ENCODE data around the gene CDH20.

CDH20 gene

GRCh38 chr18:61333271-61333745, at the start of gene CDH20:
TSS of gene CDH20 (plus strand) at chr18:61333430.
- DNase-seq (ENCODE audit: low spot score): no peak

- DNase-seq (ENCODE audit: low spot score): no peak
Observed at GRCh38 chr18:61284039-61284438, 49.2 kb upstream of the CDH20 start.

DNA sequence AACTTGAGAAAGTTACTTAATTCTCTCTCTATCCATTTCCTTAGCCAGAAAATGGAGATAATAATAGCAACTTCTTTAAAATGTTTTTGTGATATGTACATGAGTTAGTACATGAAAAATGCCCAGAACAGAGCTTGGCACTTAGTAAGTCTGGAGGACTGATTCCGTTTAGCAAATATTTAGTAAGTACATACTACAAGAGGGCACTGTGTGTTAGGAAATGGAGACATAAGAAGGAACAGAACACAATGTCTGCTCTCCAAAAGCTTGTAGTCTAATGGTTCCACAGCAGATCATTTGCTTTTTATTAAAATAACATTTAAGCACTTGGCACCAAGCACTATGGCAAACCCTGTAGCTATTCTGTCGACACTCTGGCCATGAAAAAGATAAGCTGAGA, 47.5 kb upstream of the CDH20 start:
- no peak for DNase-seq (ENCODE audit: low spot score)

DNA sequence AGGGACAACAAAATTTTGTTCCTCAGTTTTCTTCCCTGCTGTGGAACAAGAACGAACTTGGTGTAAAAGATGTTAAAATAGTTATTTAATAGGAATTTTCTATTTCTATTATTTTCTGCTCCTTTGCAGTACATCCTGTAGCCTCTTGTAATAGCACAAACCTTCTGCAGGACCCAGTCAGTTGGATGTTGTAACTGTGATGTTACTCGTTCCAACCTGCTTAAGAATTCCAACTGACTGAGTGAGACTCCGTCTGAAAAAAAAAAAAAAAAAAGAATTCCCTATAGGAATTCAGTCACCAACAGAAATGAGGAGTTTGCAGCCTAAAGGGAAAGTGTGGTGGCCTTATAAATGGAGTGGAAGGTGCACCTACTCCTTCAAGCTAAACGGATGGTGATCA, 46.4 kb upstream of the CDH20 start:
- no peak for DNase-seq (ENCODE audit: low spot score)

DNA sequence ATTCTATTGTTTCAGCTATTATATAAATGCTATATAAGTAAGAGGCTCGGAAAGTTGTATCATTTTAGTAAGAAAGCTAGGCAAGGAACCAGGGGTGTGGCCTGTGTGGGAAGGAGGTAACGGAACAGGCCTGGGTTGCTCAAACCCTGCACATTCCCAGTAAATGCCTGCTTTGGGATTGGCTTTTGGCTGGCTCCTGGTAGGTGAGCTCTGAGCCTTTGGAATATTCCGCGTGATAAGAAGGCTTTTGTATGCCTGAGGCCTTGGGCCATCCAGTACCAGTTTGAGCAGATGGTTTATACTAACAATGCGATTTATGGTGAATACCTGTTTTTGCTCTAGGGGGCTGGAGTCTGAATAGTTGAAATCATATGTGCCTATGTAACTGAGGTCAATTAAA, 42.6 kb upstream of the CDH20 start:
- no peak for DNase-seq (ENCODE audit: low spot score)

DNA sequence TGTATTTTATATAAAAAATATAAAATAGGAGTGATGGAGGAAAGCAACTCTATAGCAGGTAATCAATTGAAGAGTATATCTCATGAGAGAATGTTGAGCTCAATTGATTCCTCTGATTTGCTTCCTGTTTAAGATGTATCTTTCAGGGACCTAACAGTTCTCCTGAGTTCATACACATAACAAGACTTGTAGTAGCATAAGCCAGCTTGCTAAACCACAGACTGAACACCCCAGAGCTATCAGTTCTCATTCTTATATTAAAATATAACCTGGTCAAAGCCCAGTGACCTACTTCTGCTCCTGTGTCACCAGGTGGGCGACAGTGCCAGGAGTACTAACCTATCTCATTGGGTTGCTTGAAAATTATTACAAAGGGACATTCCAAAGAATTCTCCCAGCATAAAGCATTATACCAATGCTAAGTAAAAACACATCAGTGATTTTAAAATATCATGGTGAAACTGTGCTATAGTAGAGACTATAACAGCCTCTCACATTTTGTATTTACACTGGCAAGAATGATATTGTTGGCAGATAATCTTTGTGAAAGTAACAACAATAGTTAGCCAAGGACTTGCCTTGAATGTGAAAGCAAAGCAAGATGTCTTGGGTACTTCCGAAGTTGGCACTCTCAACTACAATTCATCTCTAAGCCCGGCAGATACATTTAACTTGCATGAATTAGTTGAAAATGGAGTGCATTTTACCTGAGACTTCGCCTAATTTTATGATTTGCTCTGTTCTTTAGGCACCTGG, 40.8 kb upstream of the CDH20 start:
- DNase-seq (ENCODE audit: low spot score): no peak

DNA sequence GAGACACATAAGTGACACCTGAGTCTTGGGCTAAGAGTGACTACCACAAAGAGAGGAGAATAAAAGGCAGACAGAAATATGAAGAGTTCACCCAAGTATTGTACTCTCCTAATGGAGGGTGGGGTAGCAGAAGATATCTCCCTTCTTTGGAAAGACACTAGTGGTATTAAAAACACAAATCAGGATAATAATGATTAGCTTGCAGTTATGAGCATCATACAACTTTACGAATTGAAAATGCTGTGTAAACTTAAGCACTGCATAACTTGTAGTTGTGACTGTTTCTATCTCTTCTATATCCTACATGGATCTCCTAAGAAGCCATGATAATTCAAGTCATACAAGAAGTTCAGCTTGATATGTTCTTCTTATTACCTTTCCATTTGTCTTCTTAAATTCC, 38.1 kb upstream of the CDH20 start:
- no peak for DNase-seq (ENCODE audit: low spot score)

DNA sequence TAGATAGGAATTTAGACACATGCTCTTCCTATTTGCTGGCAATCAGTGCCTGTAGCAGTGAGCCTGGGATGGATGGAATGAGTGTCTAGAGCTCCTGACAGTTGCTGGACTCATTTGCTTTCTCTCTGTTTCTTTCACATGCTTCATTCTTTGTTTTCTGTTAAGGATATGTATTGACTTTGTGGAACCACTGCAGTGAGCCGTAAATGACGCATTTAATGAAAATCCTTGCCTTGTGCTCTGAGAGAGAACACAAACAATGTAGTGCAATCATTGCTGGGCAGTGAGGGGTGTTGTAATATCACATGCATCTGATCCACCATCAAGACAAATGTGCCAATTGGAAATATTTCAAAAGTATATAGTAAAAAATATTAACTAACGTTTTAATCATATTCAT, 25.2 kb upstream of the CDH20 start:
- no peak for DNase-seq (ENCODE audit: low spot score)

DNA sequence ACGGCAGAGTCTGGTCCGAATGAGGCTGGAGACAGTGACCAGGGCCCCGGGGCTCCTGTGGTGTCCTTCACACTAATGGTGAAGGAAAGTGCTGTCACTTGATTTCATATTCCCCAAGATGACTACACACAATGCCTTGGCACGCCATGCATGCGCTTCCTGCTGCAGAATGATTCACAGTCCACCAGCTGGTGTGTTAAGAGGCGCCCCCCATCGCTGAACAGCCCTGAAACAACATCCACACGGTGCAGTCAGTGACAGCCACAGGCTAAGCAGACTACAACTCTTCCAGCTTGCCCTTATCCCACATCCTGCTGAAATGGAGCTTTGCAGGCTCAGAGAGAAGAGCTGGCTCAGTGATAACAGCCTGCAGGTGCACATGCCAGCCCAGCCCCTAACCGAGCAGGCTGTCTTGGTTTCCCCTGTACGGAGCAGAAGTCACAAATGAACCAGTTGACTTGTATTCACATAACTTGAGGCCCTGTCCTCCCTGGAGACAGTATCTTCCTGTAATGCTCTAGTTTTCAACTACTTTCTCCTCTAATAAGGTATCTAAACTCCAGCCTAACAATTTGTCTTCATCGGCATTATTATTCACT, 24.3 kb upstream of the CDH20 start:
- no peak for DNase-seq (ENCODE audit: low spot score)

- DNase-seq (ENCODE audit: low spot score): peak; percentile 73
Observed at GRCh38 chr18:61322265-61322873, 10.9 kb upstream of the CDH20 start.

DNA sequence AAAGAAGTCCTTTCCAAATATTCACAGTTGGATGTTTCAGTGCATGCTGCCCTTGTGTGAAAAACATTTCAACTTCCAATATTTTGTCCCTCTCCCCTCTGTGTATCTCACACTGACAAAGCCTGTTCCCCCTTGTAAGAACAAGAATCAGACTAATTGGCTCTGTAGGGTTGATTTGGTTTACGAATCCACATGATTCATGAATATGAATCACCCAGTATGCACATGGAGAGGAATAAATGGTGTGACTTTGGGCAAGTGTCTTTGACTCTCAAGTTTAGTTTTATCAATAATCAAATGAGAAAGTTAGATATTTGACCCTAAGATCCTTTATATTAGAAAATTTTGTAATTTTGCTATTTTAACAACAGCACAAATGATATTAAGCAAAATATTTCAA, 9.3 kb upstream of the CDH20 start:
- no peak for DNase-seq (ENCODE audit: low spot score)

GRCh38 chr18:61326407-61326806, 6.8 kb upstream of the CDH20 start:
- DNase-seq (ENCODE audit: low spot score): no peak

GRCh38 chr18:61329398-61329797, 3.8 kb upstream of the CDH20 start:
- DNase-seq (ENCODE audit: low spot score): no peak

- DNase-seq (ENCODE audit: low spot score): no peak
Observed at GRCh38 chr18:61331051-61331450, 2.2 kb upstream of the CDH20 start.

- no peak for DNase-seq (ENCODE audit: low spot score)
Observed at GRCh38 chr18:61333746-61334490, 688 bp downstream of the CDH20 start.

DNA sequence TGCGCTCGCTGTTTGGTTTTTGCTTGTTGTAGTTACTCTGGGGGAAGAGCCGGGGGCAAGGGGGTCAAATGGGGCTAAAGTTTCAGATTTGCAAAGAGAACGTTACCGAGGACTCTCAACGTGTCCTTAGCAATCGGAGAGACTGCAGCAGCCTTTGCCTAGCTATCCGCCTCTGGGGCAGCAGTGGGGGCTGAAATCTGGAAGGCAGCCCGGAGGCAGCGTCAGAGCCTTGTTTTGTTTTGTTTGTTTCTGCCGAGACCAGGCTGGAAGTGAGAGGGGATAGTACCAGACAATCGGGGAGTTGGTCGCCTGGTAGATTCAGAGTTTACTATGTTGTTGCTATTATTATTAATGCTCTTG, 1.2 kb downstream of the CDH20 start:
- DNase-seq (ENCODE audit: low spot score): no peak

- DNase-seq (ENCODE audit: low spot score): no peak
Observed at GRCh38 chr18:61334951-61335683, 1.9 kb downstream of the CDH20 start.

DNA sequence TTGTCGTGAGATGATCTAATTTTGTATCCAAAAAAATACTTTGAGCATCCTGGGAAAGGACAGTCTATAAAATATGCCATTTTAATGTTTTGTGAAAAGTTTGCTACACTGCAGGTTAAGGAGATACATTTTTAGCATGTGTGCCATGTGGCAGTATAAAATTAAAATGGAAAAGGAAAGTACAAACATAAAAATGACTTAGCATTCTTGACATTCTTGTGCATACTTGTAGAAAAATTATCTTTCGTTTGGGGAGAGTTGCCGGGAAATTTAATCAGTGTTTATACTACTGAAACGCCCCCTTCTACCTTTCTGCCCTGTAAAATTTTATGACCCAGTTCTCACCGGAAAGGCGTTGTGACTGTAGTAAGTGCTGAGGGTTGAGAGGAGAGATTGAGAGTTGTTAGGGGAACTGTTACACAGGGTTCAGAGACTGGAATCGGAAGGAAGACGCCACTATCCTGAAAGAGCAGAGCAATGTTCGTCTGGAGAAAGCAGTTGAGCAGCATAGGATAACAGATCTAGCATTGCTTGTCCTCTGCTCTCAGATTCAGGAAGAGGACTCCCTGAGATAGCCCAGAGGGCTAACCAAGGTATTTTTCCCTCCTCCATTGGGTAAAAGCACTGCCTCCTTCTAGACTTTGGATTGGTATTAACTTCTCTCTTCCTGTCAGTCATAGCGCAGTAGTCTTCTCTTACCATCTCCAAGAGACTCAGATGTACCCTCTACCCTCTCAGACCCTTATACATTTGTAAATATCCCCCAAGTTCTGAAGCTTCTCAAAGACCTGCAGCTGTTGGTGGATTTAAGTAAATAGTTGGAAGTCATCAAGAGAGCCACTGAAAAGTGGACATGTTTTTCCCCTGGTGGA, 2.7 kb downstream of the CDH20 start:
- DNase-seq (ENCODE audit: low spot score): no peak

- DNase-seq (ENCODE audit: low spot score): no peak
Observed at GRCh38 chr18:61336766-61337165, 3.5 kb downstream of the CDH20 start.

DNA sequence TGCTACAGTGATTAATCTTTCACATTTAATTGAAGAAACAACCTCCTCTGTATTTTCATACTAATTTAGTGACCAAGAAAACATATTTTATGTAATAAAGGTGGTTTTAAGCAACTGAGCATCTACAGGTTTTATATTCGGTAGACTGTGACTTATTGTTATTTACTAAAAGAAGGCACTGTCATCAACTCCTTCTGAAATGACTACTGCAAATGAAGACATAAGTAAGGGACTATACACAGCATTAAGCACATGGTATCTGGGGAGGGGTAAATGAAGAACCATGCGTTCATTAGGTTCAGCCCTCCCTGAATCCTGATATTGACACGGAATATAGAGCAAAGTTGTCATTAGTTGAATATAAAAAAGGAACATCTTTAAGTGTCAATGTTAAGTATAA, 4.3 kb downstream of the CDH20 start:
- no peak for DNase-seq (ENCODE audit: low spot score)

GRCh38 chr18:61340148-61340547, 6.9 kb downstream of the CDH20 start:
- DNase-seq (ENCODE audit: low spot score): no peak

Measured in left forelimb (tissue), 1 donor.